HepG2 (cell line): ENCODE data around the gene SP140L. TPM values are rescaled to one million over a fixed set of nuclear protein-coding genes. Genes with fewer than 3 reads are reported as not detected.

ENCODE experiments used
- ATAC-seq: fragments of 200-7000 bp; cut with Tn5 transposase; 3 replicates; pipeline ENCODE4 v1.9.1; 2020; ENCODE audit warnings: mild to moderate bottlenecking, moderate library complexity
- BruUV-seq: library from RNA; stranded (reverse); fragments of 400-500 nt; replicated peaks from 2 replicates; lab custom pipeline; 2021; lab: Mats Ljungman, UMichigan
- CTCF ChIA-PET: fragments of 300-600 bp; formaldehyde crosslinking; extraction: SDS; loops from one replicate; lab custom pipeline; 2021; ENCODE audit warnings: low total read pairs, inconsistent platforms, low intra/inter-chr PET ratio; lab: Yijun Ruan, JAX
- POLR2A ChIA-PET: fragments of 350-600 bp; sonication (Branson Sonifier 250); formaldehyde crosslinking; loops from one replicate; lab custom pipeline; 2020; ENCODE audit warnings: antibody characterized with exemption, inconsistent platforms; lab: Yijun Ruan, JAX
- DNase-seq: peaks from one replicate; pipeline ENCODE4 v3.0.0-alpha.2; 2015; ENCODE audit warnings: low spot score
- FAIRE-seq: peaks from 3 replicates; lab custom pipeline; 2011; peaks lifted over from hg19 to GRCh38; lab: Jason Lieb, UNC
- H2AFZ ChIP-seq: one replicate; pipeline ENCODE4 v1.6.1; 2011; ENCODE audit warnings: low read length, inconsistent platforms
- H3K27ac ChIP-seq: fragments of 300-600 bp; 3 replicates; pipeline ENCODE4 v1.8.0; 2011; ENCODE audit warnings: mixed run types, mild to moderate bottlenecking, mixed read lengths, low read length, inconsistent platforms; ENCODE audit not compliant: insufficient read depth; ENCODE audit errors: extremely low read length
- H3K27me3 ChIP-seq, 2 experiments: fragments of 200-600 bp in 1 of 2; 2 replicates in 1 of 2; 3 replicates in 1 of 2; pipeline versions ENCODE4 v1.6.0 to v1.8.0; 2011; ENCODE audit warnings: low read length in 2 of 2, mild to moderate bottlenecking in 2 of 2, moderate library complexity in 2 of 2, inconsistent platforms in 1 of 2; ENCODE audit not compliant: insufficient read depth in 2 of 2, control insufficient read depth in 1 of 2
- H3K36me3 ChIP-seq, 2 experiments: fragments of 200-600 bp in 1 of 2; replicated peaks in 1 of 2; 2 replicates in 1 of 2; 3 replicates in 1 of 2; pipeline versions ENCODE4 v1.5.1 to v1.8.0; 2011; ENCODE audit warnings: low read length in 2 of 2, inconsistent platforms in 1 of 2; ENCODE audit not compliant: insufficient read depth in 2 of 2, control insufficient read depth in 1 of 2
- H3K4me1 ChIP-seq: 2 replicates; pipeline ENCODE4 v1.5.1; 2012; ENCODE audit warnings: low read length, inconsistent platforms; ENCODE audit not compliant: insufficient read depth
- H3K4me2 ChIP-seq: 2 replicates; pipeline ENCODE4 v1.6.0; 2011; ENCODE audit warnings: low read depth, low read length, inconsistent platforms
- H3K4me3 ChIP-seq, 3 experiments: fragments of 200-600 bp in 1 of 3; sonication (generic), shearing (Covaris generic) in 1 of 3; replicated peaks in 1 of 3; 2 replicates each; pipeline ENCODE4 v1.5.1; 2011 to 2016; ENCODE audit warnings: low read length in 3 of 3, inconsistent platforms in 2 of 3, low read depth in 2 of 3, mild to moderate bottlenecking in 2 of 3, control low read depth in 1 of 3, mixed read lengths in 1 of 3; ENCODE audit not compliant: insufficient read depth in 1 of 3
- H3K79me2 ChIP-seq: one replicate; pipeline ENCODE4 v1.6.1; 2011; ENCODE audit warnings: low read length, inconsistent platforms; ENCODE audit not compliant: insufficient read depth
- H3K9ac ChIP-seq: 2 replicates; pipeline ENCODE4 v1.6.0; 2011; ENCODE audit warnings: mild to moderate bottlenecking, low read depth, low read length, inconsistent platforms; ENCODE audit not compliant: insufficient read depth
- H3K9me3 ChIP-seq: 2 replicates; pipeline ENCODE4 v1.5.1; 2012; ENCODE audit warnings: mild to moderate bottlenecking, low read length
- H4K20me1 ChIP-seq: 2 replicates; pipeline ENCODE4 v1.6.0; 2011; ENCODE audit warnings: inconsistent platforms, mild to moderate bottlenecking, low read length, moderate library complexity; ENCODE audit not compliant: insufficient read depth
- ISX ChIP-seq: sonication (generic); formaldehyde crosslinking; conservative IDR thresholded peaks from 2 replicates; pipeline ENCODE4 v1.5.0; 2020; ENCODE audit warnings: missing genetic modification reagents
- TRIM24 ChIP-seq: sonication (generic); formaldehyde crosslinking; IDR thresholded peaks from 2 replicates; pipeline ENCODE4 v1.8.0; 2022; ENCODE audit warnings: mild to moderate bottlenecking, missing genetic modification reagents
- WGBS: methylation state at CpG from one replicate; pipeline ENCODE4 v1.1.6; 2017; ENCODE audit warnings: low lambda C conversion rate; 5-methylcytosine and 5-hydroxymethylcytosine counted together
- in situ Hi-C: cut with HindIII; loops from 2 replicates; pipeline ENCODE4 v1.10.0; 2017; ENCODE audit warnings: low pct_unique_long_range_greater_than_20kb; ENCODE audit not compliant: extremely low pct_ligation_motif_present
- intact Hi-C: fragments of 100-400 bp; cut with micrococcal nuclease; formaldehyde crosslinking; loops from one replicate; pipeline ENCODE4 v1.10.0; 2022; ENCODE audit not compliant: unreplicated experiment
- polyA plus RNA-seq, 8 experiments: library from polyadenylated mRNA; depleted of rRNA in 3 of 8; stranded (reverse) in 7 of 8; unstranded in 1 of 8; fragments of >200 nt; fragmentation: Illumina TruSeq in 4 of 8; extraction: Trizol in 4 of 8; gene quantifications; 2 replicates each; pipeline versions ENCODE4 v1.2.1 to v1.2.3, GENCODE V29; 2011 to 2016; ENCODE audit warnings: low read depth in 4 of 8, missing spikeins in 1 of 8, mixed read lengths in 1 of 8; ENCODE audit not compliant: insufficient read depth in 1 of 8
- total RNA-seq, 5 experiments: library from RNA; depleted of rRNA; stranded (reverse); fragments of >200 nt; fragmentation: Illumina TruSeq; extraction: Trizol; gene quantifications; 2 replicates each; pipeline ENCODE4 v1.2.3, GENCODE V29; 2016; ENCODE audit warnings: low read depth in 1 of 5
- TF ChIP-seq, protein P1 (sequence below): sonication (generic); formaldehyde crosslinking; IDR thresholded peaks from 2 replicates; pipeline ENCODE4 v1.4.0; 2020; ENCODE audit warnings: missing genetic modification reagents, low read depth, mild to moderate bottlenecking, borderline replicate concordance
- TF ChIP-seq, protein P2 (sequence below): sonication (generic); formaldehyde crosslinking; IDR thresholded peaks from 2 replicates; pipeline ENCODE4 v1.9.0; 2021; ENCODE audit warnings: mild to moderate bottlenecking, missing genetic modification reagents

Gene SP140L
- total and polyA plus RNA-seq, 2 of the 13 experiments (the other 11 are each of a cell fraction or from before 2014, with no cell fraction given) = 10.9 to 17.5 TPM

DNA sequence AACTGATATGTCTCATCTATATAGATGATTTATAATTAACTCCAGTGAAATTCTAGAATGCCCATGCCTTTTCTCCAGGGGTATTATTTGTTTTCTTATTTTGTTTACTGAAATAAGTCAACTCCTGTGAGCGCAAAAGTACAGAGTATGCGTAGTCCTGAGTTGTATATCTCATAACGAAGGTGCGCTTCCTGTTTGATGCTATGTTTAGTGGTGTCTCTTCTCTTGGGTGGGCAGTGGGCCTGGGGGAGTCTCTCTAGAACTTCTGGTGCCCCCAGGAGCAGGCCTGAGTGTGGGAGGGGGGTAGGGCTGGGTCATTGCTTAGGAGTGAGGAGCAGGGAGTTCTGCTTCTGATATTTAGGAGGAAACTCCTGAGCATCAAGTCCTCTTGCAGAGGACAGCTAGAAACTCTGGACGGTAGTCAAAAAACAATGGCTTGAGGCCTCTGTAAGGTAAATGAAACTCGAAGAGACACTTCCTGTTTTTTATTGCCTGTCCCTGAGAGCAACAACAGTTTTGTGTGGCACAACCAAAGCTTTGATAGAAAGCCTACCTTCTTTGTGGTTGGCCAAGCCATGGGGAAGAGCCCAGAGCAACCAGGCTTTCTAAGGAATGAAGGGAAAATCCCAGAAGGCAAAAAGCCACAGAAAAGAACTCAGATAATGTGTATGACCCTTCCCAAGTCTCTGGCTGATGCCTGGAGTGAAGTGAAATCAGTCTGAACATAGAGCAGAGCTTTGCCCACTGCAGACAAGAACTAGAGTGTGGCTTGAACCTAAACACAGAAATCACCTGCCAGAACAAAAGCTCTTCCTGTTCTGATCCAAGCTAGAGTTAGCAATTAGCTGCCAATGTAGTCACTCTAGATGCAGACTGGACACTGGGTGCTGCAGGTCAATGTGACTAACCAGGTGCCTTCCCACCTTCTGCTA, 8.5 kb upstream of the SP140L start (continued):
- TF ChIP-seq TRIM24 = no peak
- TF ChIP-seq, protein P1, sequence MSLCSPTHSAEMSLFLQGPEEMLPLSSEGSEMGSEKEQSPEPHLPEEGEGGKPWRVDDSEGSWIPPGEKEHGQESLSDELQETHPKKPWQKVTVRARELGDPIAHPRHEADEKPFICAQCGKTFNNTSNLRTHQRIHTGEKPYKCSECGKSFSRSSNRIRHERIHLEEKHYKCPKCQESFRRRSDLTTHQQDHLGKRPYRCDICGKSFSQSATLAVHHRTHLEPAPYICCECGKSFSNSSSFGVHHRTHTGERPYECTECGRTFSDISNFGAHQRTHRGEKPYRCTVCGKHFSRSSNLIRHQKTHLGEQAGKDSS = no peak

DNA sequence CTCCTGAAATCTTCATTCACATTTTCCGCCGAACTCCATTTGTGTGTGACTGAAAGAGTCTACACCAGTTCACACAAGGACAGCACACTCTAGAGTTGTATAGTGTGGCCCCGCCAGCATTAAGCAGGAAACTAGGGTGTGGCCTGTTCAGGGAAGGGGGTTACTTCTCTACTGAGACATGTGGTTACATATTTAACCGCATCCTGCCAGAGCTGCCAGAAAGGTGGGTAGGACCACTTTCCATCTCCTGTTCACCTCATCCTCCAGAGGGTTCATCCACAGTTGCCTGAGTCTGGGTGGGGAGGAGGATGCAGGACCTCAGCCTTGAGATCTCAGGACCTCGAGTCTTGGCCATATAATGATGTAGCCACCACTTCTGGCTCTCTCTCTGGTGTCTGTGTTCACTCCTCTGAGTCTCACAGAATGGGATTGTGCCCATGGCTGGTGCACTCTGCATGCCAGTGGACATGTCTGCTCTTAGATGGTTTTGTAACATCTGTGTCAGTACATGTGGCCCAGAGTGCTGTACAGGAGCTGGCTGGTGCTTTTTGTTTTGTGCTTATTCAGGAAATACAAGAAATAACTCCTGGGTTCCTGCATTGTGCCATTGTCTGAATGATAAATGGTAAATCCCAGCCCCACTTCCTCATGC, 7.7 kb upstream of the SP140L start:
- TF ChIP-seq, protein P2, sequence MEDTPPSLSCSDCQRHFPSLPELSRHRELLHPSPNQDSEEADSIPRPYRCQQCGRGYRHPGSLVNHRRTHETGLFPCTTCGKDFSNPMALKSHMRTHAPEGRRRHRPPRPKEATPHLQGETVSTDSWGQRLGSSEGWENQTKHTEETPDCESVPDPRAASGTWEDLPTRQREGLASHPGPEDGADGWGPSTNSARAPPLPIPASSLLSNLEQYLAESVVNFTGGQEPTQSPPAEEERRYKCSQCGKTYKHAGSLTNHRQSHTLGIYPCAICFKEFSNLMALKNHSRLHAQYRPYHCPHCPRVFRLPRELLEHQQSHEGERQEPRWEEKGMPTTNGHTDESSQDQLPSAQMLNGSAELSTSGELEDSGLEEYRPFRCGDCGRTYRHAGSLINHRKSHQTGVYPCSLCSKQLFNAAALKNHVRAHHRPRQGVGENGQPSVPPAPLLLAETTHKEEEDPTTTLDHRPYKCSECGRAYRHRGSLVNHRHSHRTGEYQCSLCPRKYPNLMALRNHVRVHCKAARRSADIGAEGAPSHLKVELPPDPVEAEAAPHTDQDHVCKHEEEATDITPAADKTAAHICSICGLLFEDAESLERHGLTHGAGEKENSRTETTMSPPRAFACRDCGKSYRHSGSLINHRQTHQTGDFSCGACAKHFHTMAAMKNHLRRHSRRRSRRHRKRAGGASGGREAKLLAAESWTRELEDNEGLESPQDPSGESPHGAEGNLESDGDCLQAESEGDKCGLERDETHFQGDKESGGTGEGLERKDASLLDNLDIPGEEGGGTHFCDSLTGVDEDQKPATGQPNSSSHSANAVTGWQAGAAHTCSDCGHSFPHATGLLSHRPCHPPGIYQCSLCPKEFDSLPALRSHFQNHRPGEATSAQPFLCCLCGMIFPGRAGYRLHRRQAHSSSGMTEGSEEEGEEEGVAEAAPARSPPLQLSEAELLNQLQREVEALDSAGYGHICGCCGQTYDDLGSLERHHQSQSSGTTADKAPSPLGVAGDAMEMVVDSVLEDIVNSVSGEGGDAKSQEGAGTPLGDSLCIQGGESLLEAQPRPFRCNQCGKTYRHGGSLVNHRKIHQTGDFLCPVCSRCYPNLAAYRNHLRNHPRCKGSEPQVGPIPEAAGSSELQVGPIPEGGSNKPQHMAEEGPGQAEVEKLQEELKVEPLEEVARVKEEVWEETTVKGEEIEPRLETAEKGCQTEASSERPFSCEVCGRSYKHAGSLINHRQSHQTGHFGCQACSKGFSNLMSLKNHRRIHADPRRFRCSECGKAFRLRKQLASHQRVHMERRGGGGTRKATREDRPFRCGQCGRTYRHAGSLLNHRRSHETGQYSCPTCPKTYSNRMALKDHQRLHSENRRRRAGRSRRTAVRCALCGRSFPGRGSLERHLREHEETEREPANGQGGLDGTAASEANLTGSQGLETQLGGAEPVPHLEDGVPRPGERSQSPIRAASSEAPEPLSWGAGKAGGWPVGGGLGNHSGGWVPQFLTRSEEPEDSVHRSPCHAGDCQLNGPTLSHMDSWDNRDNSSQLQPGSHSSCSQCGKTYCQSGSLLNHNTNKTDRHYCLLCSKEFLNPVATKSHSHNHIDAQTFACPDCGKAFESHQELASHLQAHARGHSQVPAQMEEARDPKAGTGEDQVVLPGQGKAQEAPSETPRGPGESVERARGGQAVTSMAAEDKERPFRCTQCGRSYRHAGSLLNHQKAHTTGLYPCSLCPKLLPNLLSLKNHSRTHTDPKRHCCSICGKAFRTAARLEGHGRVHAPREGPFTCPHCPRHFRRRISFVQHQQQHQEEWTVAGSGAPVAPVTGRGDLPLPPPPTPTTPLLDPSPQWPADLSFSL (CRISPR knock-in tag) = no peak
- no peak for TF ChIP-seq ISX
- BruUV-seq = no TSS peak
- Histone ChIP-seq H3K4me2 (no peak overlapping the region), H3K79me2 (no peaks in the 10 kb centered on the region), H4K20me1 (no peaks in the 10 kb centered on the region), H3K9me3 (no peaks in the 10 kb centered on the region), H3K4me3 (no peak overlapping the region), H3K27ac (no peak overlapping the region), H3K4me1 (peaks cover 19% of the 10 kb centered on the region), H3K27me3 (peaks cover 0 to 7% of the 10 kb centered on the region in 2 experiments; a peak in 1 of 5 replicates), H3K9ac (no peak overlapping the region), H2AFZ (no peak overlapping the region), H3K36me3 (no peaks in the 10 kb centered on the region)
- POLR2A ChIA-PET = no interaction called here
- intact Hi-C loops (no loop called here), in situ Hi-C loops (no loop called here)
- no peak for ATAC-seq
- no peak for FAIRE-seq
- DNase-seq = no peak
- 42% methylated on average over 5 of the region's 5 CpGs for WGBS
- CTCF ChIA-PET = no interaction called here
